Measurements from ENCODE around the gene ALOX5AP. TPM values are rescaled to one million over a fixed set of nuclear protein-coding genes. Genes with fewer than 3 reads are reported as not detected.

ALOX5AP gene
- total and polyA plus RNA-seq, 7 experiments from 2014 or later = 22.1 to 198 (median 46.9) TPM

DNA sequence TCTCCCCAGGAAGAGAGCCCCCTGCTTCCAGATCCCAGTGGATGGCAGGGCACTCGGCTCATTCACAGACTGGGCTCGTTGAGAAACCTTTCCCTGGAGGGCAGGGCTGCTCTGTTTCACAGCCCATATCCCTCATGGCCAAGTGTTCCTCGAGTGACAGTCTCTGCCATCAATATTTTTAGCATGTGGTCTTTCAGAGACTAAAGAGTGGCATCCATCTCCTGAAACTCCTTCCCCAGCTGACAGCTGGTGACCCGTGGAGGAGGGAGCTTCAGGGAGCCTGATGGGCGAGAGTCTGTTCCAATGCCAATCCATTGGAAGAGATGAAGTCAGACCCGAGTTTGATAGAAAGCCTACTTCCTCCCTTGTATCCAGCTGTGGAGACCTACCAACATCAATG, 30.7 kb upstream of the ALOX5AP start:
- no peaks in the 10 kb centered on the region for H3K27me3 ChIP-seq (ENCODE audit: control insufficient read depth in 2 of 2, insufficient read depth in 2 of 2, low read length in 2 of 2)
- Mint-ChIP-seq H3K36me3 (no peaks in the 10 kb centered on the region), H3K9me3 (no peaks in the 10 kb centered on the region), H3K4me1 (peaks cover 0 to 12% (median 0%) of the 10 kb centered on the region in 7 donors), H3K4me3 (no peak overlapping the region), H3K27me3 (peaks cover 0 to 19% (median 4%) of the 10 kb centered on the region in 5 donors), H3K27ac (no peak overlapping the region)
- intact Hi-C loops (cut with micrococcal nuclease) = loop anchor here (5.0 kb wide), 2 partner anchors 33 to 38 kb away; partner anchors contain the start of gene ALOX5AP (in 1 of the 2)
- H3K4me3 ChIP-seq (ENCODE audit: low read length) = no peak overlapping the region
- DNase-seq = no peak
- POLR2A ChIA-PET = no interaction called here
- no peak for ATAC-seq
- no peaks in the 10 kb centered on the region for H3K36me3 ChIP-seq (ENCODE audit: control insufficient read depth in 2 of 3, insufficient read depth in 3 of 3, low read length in 3 of 3)
- no peak overlapping the region for H3K27ac ChIP-seq (ENCODE audit: low read depth, low read length)
- no peaks in the 10 kb centered on the region for H3K9me3 ChIP-seq (ENCODE audit: control insufficient read depth in 2 of 3, low read length in 3 of 3)
- H3K4me1 ChIP-seq (ENCODE audit: control insufficient read depth in 2 of 2, insufficient read depth in 2 of 2, low read length in 2 of 2) = no peaks in the 10 kb centered on the region
- CTCF ChIA-PET = no interaction called here

- intact Hi-C loops (cut with micrococcal nuclease) = no loop called here
- ATAC-seq (no peak), DNase-seq (no peak)
- no peaks in the 10 kb centered on the region for H3K4me1 ChIP-seq (ENCODE audit: control insufficient read depth in 2 of 2, insufficient read depth in 2 of 2, low read length in 2 of 2)
- Mint-ChIP-seq H3K27me3 (peaks cover 0 to 17% (median 4%) of the 10 kb centered on the region in 5 donors), H3K36me3 (no peaks in the 10 kb centered on the region), H3K4me1 (peaks cover 0 to 7% (median 0%) of the 10 kb centered on the region in 7 donors), H3K9me3 (no peaks in the 10 kb centered on the region), H3K4me3 (no peak overlapping the region), H3K27ac (no peak overlapping the region)
- no peaks in the 10 kb centered on the region for H3K36me3 ChIP-seq (ENCODE audit: control insufficient read depth in 2 of 3, insufficient read depth in 3 of 3, low read length in 3 of 3)
- CTCF ChIA-PET = interaction anchor here (0.7 to 1.0 kb wide), 2 partner anchors 89 to 162 kb away, joined by 3 to 5 read pairs; no protein-coding TSS in a partner anchor
- POLR2A ChIA-PET = interaction anchor here (0.6 to 0.7 kb wide), 2 partner anchors 23 to 679 kb away, joined by 3 read pairs; no protein-coding TSS in a partner anchor
- H3K4me3 ChIP-seq (ENCODE audit: low read length) = no peak overlapping the region
- no peaks in the 10 kb centered on the region for H3K9me3 ChIP-seq (ENCODE audit: control insufficient read depth in 2 of 3, low read length in 3 of 3)
- H3K27ac ChIP-seq (ENCODE audit: low read depth, low read length) = no peak overlapping the region
- no peaks in the 10 kb centered on the region for H3K27me3 ChIP-seq (ENCODE audit: control insufficient read depth in 2 of 2, insufficient read depth in 2 of 2, low read length in 2 of 2)
Measured at GRCh38 chr13:30705680-30706079, 29.7 kb upstream of the ALOX5AP start.

DNA sequence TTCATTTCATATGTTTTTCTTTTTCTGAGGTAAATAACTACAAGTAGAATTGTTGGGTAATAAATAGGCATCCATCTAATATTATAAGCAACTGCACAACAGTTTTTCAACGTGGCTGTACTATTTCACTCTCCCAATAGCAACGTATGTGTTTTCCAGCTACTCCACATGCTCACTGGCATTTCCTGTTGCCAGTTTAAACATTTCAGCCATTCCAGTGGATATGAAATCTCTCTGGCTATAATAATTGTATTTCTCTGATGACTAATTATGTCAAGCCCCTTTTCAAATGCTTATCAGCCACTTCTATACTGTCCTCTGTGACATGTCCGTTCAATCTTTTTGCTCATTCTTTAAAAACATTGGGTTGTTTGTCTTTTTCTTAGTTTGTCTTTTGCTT, 26.8 kb upstream of the ALOX5AP start:
- no peaks in the 10 kb centered on the region for H3K9me3 Mint-ChIP-seq
- H3K27me3 ChIP-seq (ENCODE audit: control insufficient read depth in 2 of 2, insufficient read depth in 2 of 2, low read length in 2 of 2) = no peaks in the 10 kb centered on the region
- no peaks in the 10 kb centered on the region for H3K36me3 ChIP-seq (ENCODE audit: control insufficient read depth in 2 of 3, insufficient read depth in 3 of 3, low read length in 3 of 3)
- peaks cover 0 to 4% (median 0%) of the 10 kb centered on the region in 5 donors for H3K36me3 Mint-ChIP-seq
- H3K4me3 Mint-ChIP-seq = no peak overlapping the region
- ATAC-seq (no peak), DNase-seq (no peak)
- peaks cover 0 to 10% (median 4%) of the 10 kb centered on the region in 5 donors for H3K27me3 Mint-ChIP-seq
- ChIA-PET CTCF (no interaction called here), POLR2A (no interaction called here)
- H3K9me3 ChIP-seq (ENCODE audit: control insufficient read depth in 2 of 3, low read length in 3 of 3) = no peaks in the 10 kb centered on the region
- H3K4me1 Mint-ChIP-seq = peaks cover 0 to 21% (median 0%) of the 10 kb centered on the region in 7 donors
- no peaks in the 10 kb centered on the region for H3K4me1 ChIP-seq (ENCODE audit: control insufficient read depth in 2 of 2, insufficient read depth in 2 of 2, low read length in 2 of 2)
- no peak overlapping the region for H3K27ac Mint-ChIP-seq
- intact Hi-C loops (cut with micrococcal nuclease) = no loop called here
- no peak overlapping the region for H3K27ac ChIP-seq (ENCODE audit: low read depth, low read length)
- no peak overlapping the region for H3K4me3 ChIP-seq (ENCODE audit: low read length)

DNA sequence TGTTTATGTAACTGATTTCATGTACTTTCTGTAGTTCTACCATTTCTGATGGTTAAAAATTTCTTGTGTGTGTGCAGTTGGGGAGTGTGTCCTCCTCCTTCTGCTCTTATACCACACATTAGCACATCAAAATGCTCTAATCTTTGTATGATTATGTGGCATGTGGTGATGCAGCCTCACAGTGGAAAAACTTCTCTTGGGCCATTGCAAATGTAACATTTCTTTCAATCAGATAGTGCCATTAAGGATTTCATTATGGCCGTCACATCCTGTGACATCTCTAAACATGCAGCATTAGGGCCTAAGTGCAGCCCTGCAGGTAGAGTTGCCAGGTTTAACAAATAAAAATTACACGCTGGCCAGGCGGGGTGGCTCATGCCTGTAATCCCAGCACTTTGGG, 24.9 kb upstream of the ALOX5AP start:
- Mint-ChIP-seq H3K4me1 (peaks cover 0 to 30% (median 0%) of the 10 kb centered on the region in 7 donors), H3K9me3 (no peaks in the 10 kb centered on the region), H3K36me3 (peaks cover 0 to 4% (median 0%) of the 10 kb centered on the region in 5 donors), H3K4me3 (no peak overlapping the region), H3K27ac (no peak overlapping the region), H3K27me3 (peaks cover 0 to 10% (median 0%) of the 10 kb centered on the region in 5 donors)
- ChIA-PET POLR2A (no interaction called here), CTCF (no interaction called here)
- Histone ChIP-seq H3K27me3 (ENCODE audit: control insufficient read depth in 2 of 2, insufficient read depth in 2 of 2, low read length in 2 of 2) (no peaks in the 10 kb centered on the region), H3K9me3 (ENCODE audit: control insufficient read depth in 2 of 3, low read length in 3 of 3) (no peaks in the 10 kb centered on the region), H3K27ac (ENCODE audit: low read depth, low read length) (no peak overlapping the region), H3K4me3 (ENCODE audit: low read length) (no peak overlapping the region), H3K4me1 (ENCODE audit: control insufficient read depth in 2 of 2, insufficient read depth in 2 of 2, low read length in 2 of 2) (no peaks in the 10 kb centered on the region), H3K36me3 (ENCODE audit: control insufficient read depth in 2 of 3, insufficient read depth in 3 of 3, low read length in 3 of 3) (no peaks in the 10 kb centered on the region)
- DNase-seq (no peak), ATAC-seq (no peak)
- intact Hi-C loops (cut with micrococcal nuclease) = no loop called here

GRCh38 chr13:30711375-30711774, 24.0 kb upstream of the ALOX5AP start:
- POLR2A ChIA-PET = no interaction called here
- ATAC-seq = no peak
- no peaks in the 10 kb centered on the region for H3K9me3 ChIP-seq (ENCODE audit: control insufficient read depth in 2 of 3, low read length in 3 of 3)

DNA sequence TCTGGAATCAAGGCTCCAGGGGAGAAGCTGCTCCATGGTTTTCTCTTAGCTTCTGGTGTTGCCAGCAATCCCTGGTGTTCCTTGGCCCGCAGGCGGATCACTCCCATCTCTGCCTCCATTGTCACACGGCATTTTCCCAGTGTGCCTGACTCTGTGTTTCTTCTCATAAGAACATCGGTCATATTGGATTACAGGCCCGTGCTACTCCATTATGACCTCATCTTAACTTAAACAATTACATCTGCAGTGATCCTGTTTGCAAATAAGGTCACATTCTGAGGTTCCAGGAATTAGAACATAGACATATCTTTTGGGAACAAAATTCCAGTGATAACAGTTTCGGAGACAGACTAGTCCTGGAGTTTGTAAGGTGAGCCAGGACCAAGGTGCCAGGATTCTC, 23.5 kb upstream of the ALOX5AP start:
- CTCF ChIA-PET = no interaction called here
- Histone ChIP-seq H3K9me3 (ENCODE audit: control insufficient read depth in 2 of 3, low read length in 3 of 3) (no peaks in the 10 kb centered on the region), H3K36me3 (ENCODE audit: control insufficient read depth in 2 of 3, insufficient read depth in 3 of 3, low read length in 3 of 3) (no peaks in the 10 kb centered on the region), H3K4me3 (ENCODE audit: low read length) (no peak overlapping the region), H3K27me3 (ENCODE audit: control insufficient read depth in 2 of 2, insufficient read depth in 2 of 2, low read length in 2 of 2) (no peaks in the 10 kb centered on the region), H3K27ac (ENCODE audit: low read depth, low read length) (no peak overlapping the region), H3K4me1 (ENCODE audit: control insufficient read depth in 2 of 2, insufficient read depth in 2 of 2, low read length in 2 of 2) (no peaks in the 10 kb centered on the region)
- H3K4me1 Mint-ChIP-seq = peaks cover 0 to 30% (median 0%) of the 10 kb centered on the region in 7 donors
- POLR2A ChIA-PET = no interaction called here
- no peak for DNase-seq
- no peak overlapping the region for H3K4me3 Mint-ChIP-seq
- intact Hi-C loops (cut with micrococcal nuclease) = no loop called here
- H3K27me3 Mint-ChIP-seq = peaks cover 0 to 10% (median 0%) of the 10 kb centered on the region in 5 donors
- peak overlapping the region in 1 of 9 donors; percentile 29 for H3K27ac Mint-ChIP-seq
- no peaks in the 10 kb centered on the region for H3K9me3 Mint-ChIP-seq
- H3K36me3 Mint-ChIP-seq = peaks cover 0 to 4% (median 0%) of the 10 kb centered on the region in 5 donors
- ATAC-seq = no peak

More at GRCh38 chr13:30711375-30711774, 24.0 kb upstream of the ALOX5AP start:
- Histone ChIP-seq H3K4me1 (ENCODE audit: control insufficient read depth in 2 of 2, insufficient read depth in 2 of 2, low read length in 2 of 2) (no peaks in the 10 kb centered on the region), H3K4me3 (ENCODE audit: low read length) (no peak overlapping the region), H3K27me3 (ENCODE audit: control insufficient read depth in 2 of 2, insufficient read depth in 2 of 2, low read length in 2 of 2) (no peaks in the 10 kb centered on the region), H3K27ac (ENCODE audit: low read depth, low read length) (no peak overlapping the region), H3K36me3 (ENCODE audit: control insufficient read depth in 2 of 3, insufficient read depth in 3 of 3, low read length in 3 of 3) (no peaks in the 10 kb centered on the region)
- no peak overlapping the region for H3K4me3 Mint-ChIP-seq
- peaks cover 0 to 10% (median 0%) of the 10 kb centered on the region in 5 donors for H3K27me3 Mint-ChIP-seq
- intact Hi-C loops (cut with micrococcal nuclease) = no loop called here
- H3K9me3 Mint-ChIP-seq = no peaks in the 10 kb centered on the region
- peak overlapping the region in 1 of 9 donors; percentile 29 for H3K27ac Mint-ChIP-seq
- DNase-seq = no peak
- H3K4me1 Mint-ChIP-seq = peaks cover 0 to 30% (median 0%) of the 10 kb centered on the region in 7 donors
- H3K36me3 Mint-ChIP-seq = peaks cover 0 to 4% (median 0%) of the 10 kb centered on the region in 5 donors
- CTCF ChIA-PET = no interaction called here
